Smooth muscle cell (in vitro differentiated cells): ENCODE measurements around the gene BACE2. TPM values are rescaled to one million over a fixed set of nuclear protein-coding genes. Genes with fewer than 3 reads are reported as not detected.
"Not testable (repeated sequence)": the region's sequence is repeated elsewhere in the genome, so short reads cannot be mapped to it uniquely, and the experiment has no call there.

Experiments
- DNase-seq: peaks from one replicate; lab custom pipeline; 2025; ENCODE audit not compliant: unreplicated experiment; lab: John Stamatoyannopoulos, UW
- H2AFZ ChIP-seq: fragments of 200-600 bp; sonication (generic); 2 replicates; pipeline ENCODE4 v1.6.0; 2016; ENCODE audit warnings: antibody characterized with exemption, low read depth, mild to moderate bottlenecking
- H3F3A ChIP-seq: fragments of 200-600 bp; sonication (generic); 2 replicates; pipeline ENCODE4 v1.6.0; 2017; ENCODE audit warnings: antibody characterized with exemption, low read depth
- H3K27ac ChIP-seq: fragments of 200-600 bp; sonication (generic); 2 replicates; pipeline ENCODE4 v1.5.1; 2016; ENCODE audit warnings: low read depth, mild to moderate bottlenecking
- H3K27me3 ChIP-seq: fragments of 200-600 bp; sonication (generic); 2 replicates; pipeline ENCODE4 v1.6.1; 2016; ENCODE audit warnings: low read depth, mild to moderate bottlenecking
- H3K36me3 ChIP-seq: fragments of 200-600 bp; sonication (generic); 2 replicates; pipeline ENCODE4 v1.5.1; 2016; ENCODE audit warnings: low read depth
- H3K4me1 ChIP-seq: fragments of 200-600 bp; sonication (generic); 2 replicates; pipeline ENCODE4 v1.5.1; 2016; ENCODE audit warnings: low read depth
- H3K4me2 ChIP-seq: fragments of 200-600 bp; sonication (generic); 2 replicates; pipeline ENCODE4 v1.6.0; 2016; ENCODE audit warnings: mild to moderate bottlenecking
- H3K4me3 ChIP-seq: fragments of 200-600 bp; sonication (generic); 2 replicates; pipeline ENCODE4 v1.5.1; 2016; ENCODE audit warnings: mild to moderate bottlenecking
- H3K79me2 ChIP-seq: fragments of 200-600 bp; sonication (generic); 2 replicates; pipeline ENCODE4 v1.6.0; 2016; ENCODE audit warnings: low read depth, mild to moderate bottlenecking
- H3K9ac ChIP-seq: fragments of 200-600 bp; sonication (generic); 2 replicates; pipeline ENCODE4 v1.6.0; 2016; ENCODE audit warnings: low read depth
- H3K9me3 ChIP-seq: fragments of 200-600 bp; sonication (generic); replicated peaks from 2 replicates; pipeline ENCODE4 v1.5.1; 2016; ENCODE audit warnings: low read depth
- H4K20me1 ChIP-seq: fragments of 200-600 bp; sonication (generic); 2 replicates; pipeline ENCODE4 v1.6.0; 2016; ENCODE audit warnings: low read depth
- CTCF ChIP-seq: fragments of 200-600 bp; sonication (generic); IDR thresholded peaks from 2 replicates; pipeline ENCODE4 v1.5.1; 2017; ENCODE audit warnings: borderline replicate concordance, mild to moderate bottlenecking, antibody characterized with exemption; ENCODE audit not compliant: insufficient read depth, poor library complexity, severe bottlenecking
- WGBS: methylation state at CpG from one replicate; pipeline ENCODE4 v1.1.7; 2016; ENCODE audit warnings: low lambda C conversion rate; 5-methylcytosine and 5-hydroxymethylcytosine counted together
- polyA plus RNA-seq: library from polyadenylated mRNA; unstranded; fragments of >200 nt; fragmentation: Nextera tagmentation; extraction: Ambion mirVana; gene quantifications from 2 replicates; pipeline ENCODE4 v1.2.1, GENCODE V29; 2016
- total RNA-seq: library from RNA; depleted of rRNA; stranded (reverse); fragments of >200 nt; gene quantifications from 2 replicates; pipeline ENCODE4 v1.2.3, GENCODE V29; 2014

BACE2 gene
- total and polyA plus RNA-seq, 2 experiments from 2014 or later, result 25.3 to 33.3 TPM

GRCh38 chr21:41187537-41188025 lies 19.6 kb downstream of the BACE2 start:
- Histone ChIP-seq H4K20me1 (no peaks in the 10 kb centered on the region), H3K9ac (no peak overlapping the region), H3K4me1 (no peaks in the 10 kb centered on the region), H2AFZ (no peak overlapping the region), H3K4me3 (no peak overlapping the region), H3K27ac (no peak overlapping the region), H3K27me3 (no peaks in the 10 kb centered on the region), H3K36me3 (no peaks in the 10 kb centered on the region), H3F3A (no peaks in the 10 kb centered on the region), H3K79me2 (no peaks in the 10 kb centered on the region), H3K4me2 (no peak overlapping the region), H3K9me3 (peaks cover 8% of the 10 kb centered on the region)
- WGBS, result 66% methylated on average over 6 of the region's 6 CpGs
- DNase-seq, result no peak
- no peak for TF ChIP-seq CTCF

GRCh38 chr21:41188486-41189149 lies 20.7 kb downstream of the BACE2 start:
- H4K20me1 ChIP-seq, result no peaks in the 10 kb centered on the region
- H3K9me3 ChIP-seq, result peaks cover 8% of the 10 kb centered on the region
- H3F3A ChIP-seq, result no peaks in the 10 kb centered on the region
- no peak overlapping the region for H3K27ac ChIP-seq
- WGBS, result 84% methylated on average over 6 of the region's 6 CpGs
- TF ChIP-seq CTCF, result no peak
- H3K4me2 ChIP-seq, result no peak overlapping the region
- H3K36me3 ChIP-seq, result no peaks in the 10 kb centered on the region
- H3K4me1 ChIP-seq, result no peaks in the 10 kb centered on the region
- no peak for DNase-seq
- H2AFZ ChIP-seq, result no peak overlapping the region
- no peaks in the 10 kb centered on the region for H3K79me2 ChIP-seq
- no peak overlapping the region for H3K4me3 ChIP-seq
- H3K9ac ChIP-seq, result no peak overlapping the region
- no peaks in the 10 kb centered on the region for H3K27me3 ChIP-seq

GRCh38 chr21:41189150-41189745 lies 21.3 kb downstream of the BACE2 start:
- Histone ChIP-seq H3K36me3 (no peaks in the 10 kb centered on the region), H3F3A (no peaks in the 10 kb centered on the region), H3K4me2 (no peak overlapping the region), H4K20me1 (no peaks in the 10 kb centered on the region), H3K4me1 (no peaks in the 10 kb centered on the region), H3K9ac (no peak overlapping the region), H3K27ac (no peak overlapping the region), H3K79me2 (no peaks in the 10 kb centered on the region), H2AFZ (no peak overlapping the region), H3K27me3 (no peaks in the 10 kb centered on the region), H3K4me3 (no peak overlapping the region), H3K9me3 (peaks cover 8% of the 10 kb centered on the region)
- 93% methylated on average over 1 of the region's 1 CpG for WGBS
- DNase-seq, result no peak
- no peak for TF ChIP-seq CTCF

DNA sequence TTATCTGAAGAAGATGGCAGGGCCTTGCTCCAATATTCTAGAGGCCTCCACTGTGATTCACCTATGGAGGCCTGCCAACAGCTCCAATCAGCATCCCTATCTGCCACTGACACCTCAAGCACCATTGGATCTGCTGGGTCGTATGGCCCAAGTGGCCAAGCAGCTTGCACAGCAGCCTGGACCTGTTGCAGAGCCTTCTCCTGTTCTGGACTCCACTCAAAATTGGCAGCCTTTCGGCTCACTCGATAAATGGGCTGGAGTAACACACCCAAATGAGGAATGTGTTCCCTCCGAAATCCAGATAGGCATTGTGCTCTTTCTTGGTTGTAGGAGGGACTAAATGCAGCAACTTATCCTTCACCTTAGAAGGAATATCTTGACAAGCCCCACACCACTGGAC lies 24.6 kb downstream of the BACE2 start:
- not testable (repeated sequence) for H3K4me2 ChIP-seq, H4K20me1 ChIP-seq, H3K9ac ChIP-seq, DNase-seq, H3K9me3 ChIP-seq, H3K36me3 ChIP-seq, H3K27me3 ChIP-seq, H3K4me3 ChIP-seq, H2AFZ ChIP-seq, H3F3A ChIP-seq, H3K27ac ChIP-seq, H3K79me2 ChIP-seq, H3K4me1 ChIP-seq
- 93% methylated on average over 4 of the region's 4 CpGs for WGBS
